ENCODE measurements around the gene SFMBT1. TPM values are rescaled to one million over a fixed set of nuclear protein-coding genes. Genes with fewer than 3 reads are reported as not detected.

Gene SFMBT1
- total and polyA plus RNA-seq, 9 donors: 1.2 to 21.1 (median 6.2) TPM

GRCh38 chr3:52917044-52917443 is 128.8 kb downstream of the SFMBT1 start:
- Histone ChIP-seq H3K27me3 (no peaks in the 10 kb centered on the region), H3K27ac (no peak overlapping the region), H3K4me3 (no peak overlapping the region), H3K36me3 (no peaks in the 10 kb centered on the region), H3K4me1 (ENCODE audit: insufficient read depth) (no peaks in the 10 kb centered on the region), H3K9me3 (no peaks in the 10 kb centered on the region)
- 44 to 62% (median 51%) methylated on average over 3 of the region's 3 CpGs for WGBS, 3 donors
- intact Hi-C loops (cut with DNase I): no loop called here
- no peak for DNase-seq
- no peak for TF ChIP-seq POLR2A (IDR thresholded peaks at IDR 0.05)
- TF ChIP-seq CTCF (IDR thresholded peaks at IDR 0.05): no peak
- no peak for TF ChIP-seq EP300 (IDR thresholded peaks at IDR 0.05)

- Histone ChIP-seq H3K27ac (no peak overlapping the region), H3K27me3 (no peaks in the 10 kb centered on the region), H3K9me3 (no peaks in the 10 kb centered on the region), H3K4me3 (no peak overlapping the region), H3K4me1 (ENCODE audit: insufficient read depth) (no peaks in the 10 kb centered on the region), H3K36me3 (no peaks in the 10 kb centered on the region)
- WGBS, 3 donors: 90 to 94% (median 91%) methylated on average over 6 of the region's 6 CpGs
- no peak for DNase-seq
- intact Hi-C loops (cut with DNase I): no loop called here
- TF ChIP-seq POLR2A (IDR thresholded peaks at IDR 0.05) (no peak), CTCF (IDR thresholded peaks at IDR 0.05) (no peak), EP300 (IDR thresholded peaks at IDR 0.05) (no peak)
Measured at GRCh38 chr3:52915294-52915693, 130.6 kb downstream of the SFMBT1 start.

GRCh38 chr3:52912885-52913731 is 132.8 kb downstream of the SFMBT1 start:
- no peaks in the 10 kb centered on the region for H3K9me3 ChIP-seq
- WGBS, 3 donors: 82 to 88% (median 84%) methylated on average over 9 of the region's 9 CpGs
- no peaks in the 10 kb centered on the region for H3K36me3 ChIP-seq
- H3K4me3 ChIP-seq: no peak overlapping the region
- no peaks in the 10 kb centered on the region for H3K4me1 ChIP-seq (ENCODE audit: insufficient read depth)
- H3K27me3 ChIP-seq: no peaks in the 10 kb centered on the region
- intact Hi-C loops (cut with DNase I): no loop called here
- TF ChIP-seq POLR2A (IDR thresholded peaks at IDR 0.05): no peak
- no peak for TF ChIP-seq EP300 (IDR thresholded peaks at IDR 0.05)
- no peak for TF ChIP-seq CTCF (IDR thresholded peaks at IDR 0.05)
- no peak overlapping the region for H3K27ac ChIP-seq
- no peak for DNase-seq

GRCh38 chr3:52910823-52911222 is 135.1 kb downstream of the SFMBT1 start:
- Histone ChIP-seq H3K27ac (no peak overlapping the region), H3K9me3 (no peaks in the 10 kb centered on the region), H3K27me3 (no peaks in the 10 kb centered on the region), H3K4me1 (ENCODE audit: insufficient read depth) (no peaks in the 10 kb centered on the region), H3K36me3 (no peaks in the 10 kb centered on the region), H3K4me3 (no peak overlapping the region)
- intact Hi-C loops (cut with DNase I): no loop called here
- WGBS, 3 donors: 88 to 92% (median 89%) methylated on average over 6 of the region's 6 CpGs
- no peak for TF ChIP-seq EP300 (IDR thresholded peaks at IDR 0.05)
- TF ChIP-seq CTCF (IDR thresholded peaks at IDR 0.05): no peak
- no peak for TF ChIP-seq POLR2A (IDR thresholded peaks at IDR 0.05)
- DNase-seq: no peak

Data from ovary (tissue), 9 donors.